SK-N-SH treated with all-trans-retinoic acid at 6 μM for 48 hours (cell line): ENCODE results near the gene PDLIM4.

Source experiments
- ATAC-seq: fragments of 200-7000 bp; cut with Tn5 transposase; 3 replicates; pipeline ENCODE4 v1.9.1; 2020; ENCODE audit warnings: mild to moderate bottlenecking, moderate library complexity
- ARNTL ChIP-seq: fragments of 450-650 bp; formaldehyde crosslinking; IDR thresholded peaks from 2 replicates; pipeline ENCODE4 v1.5.0; 2020; ENCODE audit warnings: low read depth, mild to moderate bottlenecking, moderate library complexity, borderline replicate concordance
- BACH2 ChIP-seq: fragments of 250-450 bp; sonication (Bioruptor Pico); IDR thresholded peaks from 2 replicates; pipeline ENCODE4 v1.9.0; 2021; ENCODE audit warnings: mild to moderate bottlenecking, borderline replicate concordance
- CREB5 ChIP-seq: fragments of 250-450 bp; sonication (Bioruptor Pico); IDR thresholded peaks from 2 replicates; pipeline ENCODE4 v1.5.1; 2020; ENCODE audit warnings: low read depth, mild to moderate bottlenecking, moderate library complexity
- CSDC2 ChIP-seq: fragments of 250-450 bp; sonication (Bioruptor Pico); IDR thresholded peaks from 2 replicates; pipeline ENCODE4 v1.5.0; 2020; ENCODE audit warnings: mild to moderate bottlenecking, moderate library complexity
- ESRRG ChIP-seq: fragments of 250-450 bp; sonication (Bioruptor Pico); IDR thresholded peaks from 2 replicates; pipeline ENCODE4 v1.6.1; 2021; ENCODE audit warnings: mild to moderate bottlenecking
- ISL1 ChIP-seq: fragments of 250-450 bp; sonication (Bioruptor Pico); IDR thresholded peaks from 2 replicates; pipeline ENCODE4 v2.1.2; 2022; ENCODE audit warnings: mild to moderate bottlenecking, moderate library complexity
- OSR1 ChIP-seq: fragments of 250-450 bp; sonication (Bioruptor Pico); IDR thresholded peaks from 2 replicates; pipeline ENCODE4 v1.8.0; 2022; ENCODE audit warnings: moderate library complexity, mild to moderate bottlenecking, inconsistent platforms
- PATZ1 ChIP-seq: fragments of 250-450 bp; sonication (Bioruptor Pico); IDR thresholded peaks from 2 replicates; pipeline ENCODE4 v1.8.0; 2020; ENCODE audit warnings: mild to moderate bottlenecking, moderate library complexity, borderline replicate concordance
- POU6F1 ChIP-seq: fragments of 250-450 bp; sonication (Bioruptor Pico); IDR thresholded peaks from 2 replicates; pipeline ENCODE4 v1.8.0; 2021; ENCODE audit warnings: low read depth, mild to moderate bottlenecking, moderate library complexity, borderline replicate concordance
- PPARA ChIP-seq: fragments of 250-450 bp; sonication (Bioruptor Pico); IDR thresholded peaks from 2 replicates; pipeline ENCODE4 v1.5.0; 2020; ENCODE audit warnings: mild to moderate bottlenecking, borderline replicate concordance
- RARB ChIP-seq: fragments of 250-450 bp; sonication (Bioruptor Pico); IDR thresholded peaks from 2 replicates; pipeline ENCODE4 v1.8.0; 2021; ENCODE audit warnings: mild to moderate bottlenecking, moderate library complexity
- SNAI2 ChIP-seq: fragments of 250-450 bp; sonication (Bioruptor Pico); IDR thresholded peaks from 2 replicates; pipeline ENCODE4 v1.5.0; 2020; ENCODE audit warnings: mild to moderate bottlenecking, moderate library complexity
- TCF4 ChIP-seq: fragments of 250-450 bp; sonication (Bioruptor Pico); IDR thresholded peaks from 2 replicates; pipeline ENCODE4 v1.8.0; 2021; ENCODE audit warnings: mild to moderate bottlenecking, moderate library complexity, borderline replicate concordance
- TOX ChIP-seq: fragments of 250-450 bp; sonication (Bioruptor Pico); IDR thresholded peaks from 2 replicates; pipeline ENCODE4 v1.8.0; 2021; ENCODE audit warnings: mild to moderate bottlenecking, moderate library complexity, borderline replicate concordance
- TSHZ2 ChIP-seq: fragments of 250-450 bp; sonication (Bioruptor Pico); IDR thresholded peaks from 2 replicates; pipeline ENCODE4 v1.5.0; 2020; ENCODE audit warnings: mild to moderate bottlenecking, moderate library complexity
- ZC3H10 ChIP-seq: fragments of 250-450 bp; sonication (Bioruptor Pico); IDR thresholded peaks from 2 replicates; pipeline ENCODE4 v1.5.1; 2021; ENCODE audit warnings: mild to moderate bottlenecking, moderate library complexity
- ZFP3 ChIP-seq: fragments of 250-450 bp; sonication (Bioruptor Pico); IDR thresholded peaks from 2 replicates; pipeline ENCODE4 v1.5.0; 2020; ENCODE audit warnings: mild to moderate bottlenecking, moderate library complexity
- ZFP30 ChIP-seq: fragments of 450-650 bp; formaldehyde crosslinking; IDR thresholded peaks from 2 replicates; pipeline ENCODE4 v1.5.0; 2022; ENCODE audit warnings: mild to moderate bottlenecking, moderate library complexity
- ZNF565 ChIP-seq: fragments of 450-650 bp; formaldehyde crosslinking; conservative IDR thresholded peaks from 2 replicates; pipeline ENCODE4 v1.5.0; 2020; ENCODE audit warnings: low read depth, mild to moderate bottlenecking, moderate library complexity
- ZNF70 ChIP-seq: fragments of 450-650 bp; formaldehyde crosslinking; IDR thresholded peaks from 2 replicates; pipeline ENCODE4 v1.5.0; 2020; ENCODE audit warnings: mild to moderate bottlenecking, moderate library complexity
- ZNF8 ChIP-seq: fragments of 450-650 bp; formaldehyde crosslinking; IDR thresholded peaks from 2 replicates; pipeline ENCODE4 v1.5.0; 2020; ENCODE audit warnings: mild to moderate bottlenecking, moderate library complexity

The PDLIM4 gene

GRCh38 chr5:132294728-132295504, 37.4 kb downstream of the PDLIM4 start:
- peak; percentile 48 for ATAC-seq
- TF ChIP-seq PPARA (CRISPR knock-in tag): no peak
- TF ChIP-seq ZFP3 (CRISPR knock-in tag): no peak
- TF ChIP-seq POU6F1: no peak
- no peak for TF ChIP-seq CREB5
- TF ChIP-seq SNAI2: no peak
- no peak for TF ChIP-seq CSDC2 (CRISPR knock-in tag)
- TF ChIP-seq TOX: no peak
- no peak for TF ChIP-seq ZNF565
- TF ChIP-seq TCF4 (CRISPR knock-in tag): no peak
- no peak for TF ChIP-seq ZC3H10
- TF ChIP-seq ESRRG (CRISPR knock-in tag): no peak
- TF ChIP-seq RARB: no peak
- no peak for TF ChIP-seq ARNTL (CRISPR knock-in tag)
- TF ChIP-seq ZNF8: no peak
- TF ChIP-seq ZNF70 (CRISPR knock-in tag): no peak
- no peak for TF ChIP-seq PATZ1
- no peak for TF ChIP-seq BACH2
- TF ChIP-seq, all 23 proteins: peak for 0

GRCh38 chr5:132295505-132296411, 38.3 kb downstream of the PDLIM4 start:
- TF ChIP-seq OSR1 (CRISPR knock-in tag) (no peak), TSHZ2 (CRISPR knock-in tag) (no peak), ZC3H10 (no peak), TCF4 (CRISPR knock-in tag) (no peak), ZNF70 (CRISPR knock-in tag) (no peak), POU6F1 (no peak), SNAI2 (no peak), ZFP3 (CRISPR knock-in tag) (no peak), TOX (no peak), ZNF565 (no peak), ISL1 (CRISPR knock-in tag) (no peak), RARB (no peak), PATZ1 (no peak), ZNF8 (no peak), CSDC2 (CRISPR knock-in tag) (no peak), BACH2 (no peak), ZFP30 (CRISPR knock-in tag) (no peak)
- TF ChIP-seq, all 23 proteins: peak for 0
- no peak for ATAC-seq
